ENCODE results near the gene PDLIM4.

PDLIM4 gene, protein sequence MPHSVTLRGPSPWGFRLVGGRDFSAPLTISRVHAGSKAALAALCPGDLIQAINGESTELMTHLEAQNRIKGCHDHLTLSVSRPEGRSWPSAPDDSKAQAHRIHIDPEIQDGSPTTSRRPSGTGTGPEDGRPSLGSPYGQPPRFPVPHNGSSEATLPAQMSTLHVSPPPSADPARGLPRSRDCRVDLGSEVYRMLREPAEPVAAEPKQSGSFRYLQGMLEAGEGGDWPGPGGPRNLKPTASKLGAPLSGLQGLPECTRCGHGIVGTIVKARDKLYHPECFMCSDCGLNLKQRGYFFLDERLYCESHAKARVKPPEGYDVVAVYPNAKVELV

GRCh38 chr5:132257131-132258101, at the start of gene PDLIM4:
Gene PDLIM4, plus strand, starts transcription at chr5:132257696. Its CDS starts 39 bp downstream, at chr5:132257735.
- no peak for DNase-seq

- DNase-seq = no peak
Observed at GRCh38 chr5:132207778-132208177, 49.7 kb upstream of the PDLIM4 start.

GRCh38 chr5:132209131-132209530, 48.4 kb upstream of the PDLIM4 start:
- no peak for DNase-seq

DNA sequence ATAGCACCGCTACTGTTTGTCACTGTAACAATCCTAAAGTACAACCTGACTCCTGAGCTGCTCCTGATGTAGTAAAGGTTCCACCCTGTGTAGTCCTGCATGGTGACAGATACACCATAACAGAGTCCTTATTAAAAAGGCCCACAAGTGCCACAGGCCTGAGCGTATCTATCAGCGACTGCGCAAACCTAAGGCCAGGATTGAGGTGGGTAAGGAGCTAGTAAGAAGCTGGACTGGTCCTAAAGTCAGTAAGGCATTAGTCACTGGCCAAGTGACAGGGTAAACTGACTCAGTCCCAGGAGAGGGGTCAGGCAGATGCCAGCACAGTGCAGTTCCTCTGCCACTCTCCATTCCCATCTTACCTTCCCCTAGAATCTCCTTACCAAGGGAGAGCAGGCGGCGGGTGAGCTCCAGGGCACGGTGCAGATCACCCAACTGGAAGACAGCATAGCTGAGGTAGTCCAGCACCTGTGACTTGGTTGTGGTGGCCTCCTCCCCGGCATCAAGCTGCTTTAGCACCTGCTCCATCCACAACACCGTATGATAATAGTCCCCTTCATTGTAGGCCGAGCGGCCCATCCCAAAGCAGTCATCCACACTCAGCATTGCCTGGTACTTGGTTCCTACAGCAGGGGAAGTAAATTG, 47.5 kb upstream of the PDLIM4 start:
- DNase-seq = no peak

DNA sequence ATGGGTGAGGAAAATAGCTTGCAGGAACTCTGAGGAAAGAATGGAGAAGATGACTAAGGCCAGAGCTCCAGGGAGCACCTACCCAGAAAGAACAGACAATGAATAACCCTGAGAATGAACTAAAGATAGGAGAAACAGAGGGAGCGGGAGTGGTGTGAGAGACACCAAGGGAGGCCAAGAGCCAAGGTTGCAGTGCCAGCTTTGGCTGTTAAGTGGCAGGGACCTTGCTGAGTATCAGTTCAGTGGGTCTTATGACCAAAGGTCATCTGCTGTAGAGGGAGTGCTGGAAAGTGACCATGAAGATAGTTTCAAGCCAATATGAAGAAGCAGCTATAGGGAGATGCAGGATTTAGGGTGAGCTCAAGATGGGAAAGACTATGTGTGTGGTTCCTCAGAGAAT, 46.6 kb upstream of the PDLIM4 start:
- no peak for DNase-seq

GRCh38 chr5:132211787-132212186, 45.7 kb upstream of the PDLIM4 start:
- DNase-seq = no peak

GRCh38 chr5:132213666-132214065, 43.8 kb upstream of the PDLIM4 start:
- no peak for DNase-seq

DNA sequence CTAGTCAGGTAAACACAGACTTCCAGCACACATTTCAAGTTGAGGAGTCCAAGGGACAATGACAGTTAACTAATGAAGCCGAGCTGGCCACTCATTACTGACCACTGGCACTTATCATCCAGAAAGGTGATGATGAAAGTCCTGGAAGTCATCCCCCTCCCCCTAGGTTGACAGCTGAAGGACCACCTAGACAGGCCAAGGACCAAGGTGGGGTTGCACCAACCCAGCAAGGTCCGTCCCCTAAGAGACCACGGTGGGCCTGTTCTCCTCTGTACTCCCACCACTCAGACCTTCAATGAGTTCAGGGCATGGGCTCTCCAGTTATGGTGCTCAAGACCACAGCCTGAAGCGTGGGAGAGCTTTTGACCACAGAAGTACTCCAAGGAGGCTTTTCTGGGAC, 43.0 kb upstream of the PDLIM4 start:
- DNase-seq = no peak

DNA sequence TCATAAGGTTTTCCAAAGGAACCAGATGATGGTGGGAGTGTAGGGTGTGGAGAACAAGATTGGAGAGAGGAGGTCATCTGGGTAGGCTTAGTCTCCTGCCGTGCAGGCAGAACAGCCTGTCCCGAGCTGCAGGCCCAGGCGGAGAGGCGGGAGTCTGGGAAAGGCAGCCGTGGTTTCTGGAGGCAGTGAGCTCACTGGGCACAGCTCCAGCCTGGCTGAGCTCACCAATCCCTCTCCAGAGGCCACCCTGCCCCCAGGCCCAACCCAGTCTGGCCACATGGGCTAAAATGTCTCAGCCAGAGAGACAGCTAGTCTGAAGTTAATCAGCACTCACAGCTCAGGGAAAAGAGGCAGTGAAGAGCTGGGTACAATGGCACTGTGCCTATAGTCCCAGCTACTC, 42.2 kb upstream of the PDLIM4 start:
- no peak for DNase-seq

- DNase-seq = no peak
Observed at GRCh38 chr5:132218321-132218720, 39.2 kb upstream of the PDLIM4 start.

GRCh38 chr5:132219289-132219970, 38.1 kb upstream of the PDLIM4 start:
- DNase-seq = no peak

DNA sequence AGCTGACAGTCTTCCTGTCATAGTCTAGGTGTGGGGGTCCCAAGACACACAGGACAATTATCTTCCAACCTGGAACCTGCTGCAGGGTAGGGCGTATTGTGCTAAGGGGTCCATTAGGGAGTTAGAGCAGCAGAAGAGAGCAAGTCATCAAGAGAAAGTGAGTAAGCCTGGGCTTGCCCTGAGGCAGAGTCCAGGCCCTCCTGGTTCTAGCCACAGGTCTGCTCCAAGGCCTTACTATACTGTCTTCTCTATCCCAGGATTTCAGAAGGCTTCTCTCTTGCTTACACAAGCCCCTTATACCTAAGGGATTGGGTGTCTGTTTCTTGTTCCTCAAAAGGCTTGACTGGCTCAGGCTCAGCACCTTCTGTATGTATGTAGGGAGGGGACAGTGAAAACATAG, 37.5 kb upstream of the PDLIM4 start:
- no peak for DNase-seq

DNA sequence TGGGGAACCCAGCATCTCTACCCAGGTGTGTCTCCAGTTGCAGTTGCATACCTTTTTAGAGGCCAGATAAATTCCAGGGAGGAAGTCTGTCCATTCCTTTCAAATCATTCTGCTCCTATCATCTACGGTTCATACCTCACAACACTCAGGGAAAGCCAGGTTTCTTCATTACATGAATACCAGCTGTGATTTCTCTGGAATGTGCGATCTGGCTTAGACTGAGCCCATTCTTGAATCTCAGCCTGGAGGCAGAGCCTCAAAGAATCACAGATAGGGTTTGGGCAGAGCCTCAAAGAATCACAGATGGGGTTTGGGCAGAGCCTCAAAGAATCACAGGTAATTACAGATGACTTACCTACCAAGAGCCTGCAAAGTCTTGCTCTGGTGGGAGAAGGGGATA, 37.0 kb upstream of the PDLIM4 start:
- no peak for DNase-seq

- DNase-seq = no peak
Observed at GRCh38 chr5:132221781-132222648, 35.5 kb upstream of the PDLIM4 start.

DNA sequence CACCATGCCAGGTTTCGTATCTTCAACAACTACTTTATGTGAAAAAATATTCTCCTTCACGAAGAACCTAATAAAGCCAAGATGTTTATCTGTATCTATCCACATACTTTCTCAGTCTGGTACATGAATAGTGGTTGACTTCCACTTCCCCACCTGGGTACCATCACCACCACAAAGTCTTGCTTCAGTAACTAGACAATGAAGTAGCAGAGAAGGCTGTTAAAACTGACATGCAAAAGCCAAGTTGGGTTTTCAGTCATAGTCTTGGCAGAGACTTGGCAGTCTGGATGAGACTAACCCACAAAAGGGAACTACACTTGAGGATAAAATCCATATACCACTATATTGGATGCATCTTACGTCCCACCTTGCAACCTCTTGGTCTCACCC, 34.9 kb upstream of the PDLIM4 start:
- DNase-seq = no peak

GRCh38 chr5:132223861-132224260, 33.6 kb upstream of the PDLIM4 start:
- DNase-seq = no peak

GRCh38 chr5:132224716-132225115, 32.8 kb upstream of the PDLIM4 start:
- DNase-seq = no peak

GRCh38 chr5:132225165-132226032, 32.1 kb upstream of the PDLIM4 start:
- DNase-seq = no peak

- DNase-seq = no peak
Observed at GRCh38 chr5:132226516-132227234, 30.8 kb upstream of the PDLIM4 start.

GRCh38 chr5:132227235-132227484, 30.3 kb upstream of the PDLIM4 start:
- DNase-seq = no peak

All from KG1 (cell line).